Jurkat, Clone E6-1 (cell line): ENCODE measurements around the gene ARHGAP31.
A peak's percentile ranks its signal among the peaks of the same experiment; 100 is the strongest.

Source experiments
- DNase-seq: peaks from one replicate; pipeline ENCODE4 v3.0.0-alpha.2; 2011; ENCODE audit warnings: low read depth, low spot score
- H3K4me3 ChIP-seq: 2 replicates; pipeline ENCODE4 v1.5.1; 2011; ENCODE audit warnings: mild to moderate bottlenecking, low read length, control low read depth, moderate library complexity

Gene ARHGAP31

DNA sequence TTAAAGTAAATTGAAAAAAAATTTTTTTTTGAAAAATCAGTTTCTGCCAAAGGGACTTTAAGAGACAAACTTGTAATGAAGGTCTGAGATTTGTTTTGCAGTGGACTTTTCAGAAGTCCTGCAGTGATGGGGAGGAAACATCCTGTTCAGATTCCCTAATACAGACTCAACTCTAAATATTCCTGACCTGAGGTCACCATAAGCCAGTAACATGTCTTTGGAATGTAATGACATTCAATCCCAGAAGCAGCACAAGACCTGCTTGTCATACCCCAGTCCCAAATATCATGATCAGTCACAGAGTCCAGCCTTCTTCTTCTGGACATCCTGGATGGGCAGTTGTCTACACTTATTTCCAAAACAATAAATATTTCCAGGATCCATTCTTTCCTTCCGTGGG is 115.7 kb downstream of the ARHGAP31 start:
- DNase-seq, result no peak
- no peak overlapping the region for H3K4me3 ChIP-seq

DNA sequence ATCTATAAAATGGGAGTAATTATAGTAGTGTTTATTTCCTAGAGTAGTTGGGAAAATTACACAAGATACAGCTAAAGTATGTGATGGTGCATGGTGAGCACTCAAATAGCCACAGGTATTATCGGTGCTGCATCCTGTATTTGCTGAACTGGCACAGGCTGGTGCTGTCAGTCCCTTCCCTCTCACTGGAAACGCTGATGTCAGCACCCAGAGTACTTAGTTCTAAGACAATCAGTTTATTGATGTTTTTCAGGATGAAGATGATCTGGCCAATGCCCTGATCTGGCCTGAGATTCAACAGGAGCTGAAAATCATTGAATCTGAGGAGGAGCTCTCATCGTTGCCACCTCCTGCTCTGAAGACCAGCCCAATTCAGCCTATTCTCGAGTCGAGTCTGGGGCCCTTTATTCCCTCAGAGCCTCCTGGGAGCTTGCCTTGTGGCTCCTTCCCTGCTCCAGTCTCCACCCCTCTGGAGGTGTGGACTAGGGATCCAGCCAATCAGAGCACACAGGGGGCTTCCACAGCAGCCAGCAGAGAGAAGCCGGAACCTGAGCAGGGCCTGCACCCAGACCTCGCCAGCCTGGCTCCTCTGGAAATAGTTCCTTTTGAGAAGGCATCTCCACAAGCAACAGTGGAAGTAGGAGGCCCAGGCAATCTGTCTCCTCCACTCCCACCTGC is 119.6 kb downstream of the ARHGAP31 start:
- DNase-seq, result no peak
- H3K4me3 ChIP-seq, result no peak overlapping the region

DNA sequence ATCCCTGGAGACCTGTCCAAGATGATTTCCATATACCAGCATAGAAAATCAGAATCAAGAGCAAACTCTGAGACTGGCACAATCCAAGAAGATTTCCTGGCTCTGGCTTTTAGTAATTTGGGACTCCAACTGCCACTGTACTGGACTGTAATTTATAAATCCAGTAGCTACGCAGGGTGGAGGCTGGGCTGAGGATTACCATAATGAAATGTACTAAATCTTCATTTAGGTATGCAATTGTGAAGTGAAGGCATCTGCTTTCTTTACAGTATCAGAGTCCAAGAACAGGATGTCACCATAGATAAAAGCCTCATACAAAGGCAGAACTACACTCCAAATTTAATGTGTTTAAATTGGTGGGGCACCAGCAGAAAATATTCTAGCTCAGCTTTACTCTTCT is 122.7 kb downstream of the ARHGAP31 start:
- DNase-seq, result no peak
- no peak overlapping the region for H3K4me3 ChIP-seq

DNA sequence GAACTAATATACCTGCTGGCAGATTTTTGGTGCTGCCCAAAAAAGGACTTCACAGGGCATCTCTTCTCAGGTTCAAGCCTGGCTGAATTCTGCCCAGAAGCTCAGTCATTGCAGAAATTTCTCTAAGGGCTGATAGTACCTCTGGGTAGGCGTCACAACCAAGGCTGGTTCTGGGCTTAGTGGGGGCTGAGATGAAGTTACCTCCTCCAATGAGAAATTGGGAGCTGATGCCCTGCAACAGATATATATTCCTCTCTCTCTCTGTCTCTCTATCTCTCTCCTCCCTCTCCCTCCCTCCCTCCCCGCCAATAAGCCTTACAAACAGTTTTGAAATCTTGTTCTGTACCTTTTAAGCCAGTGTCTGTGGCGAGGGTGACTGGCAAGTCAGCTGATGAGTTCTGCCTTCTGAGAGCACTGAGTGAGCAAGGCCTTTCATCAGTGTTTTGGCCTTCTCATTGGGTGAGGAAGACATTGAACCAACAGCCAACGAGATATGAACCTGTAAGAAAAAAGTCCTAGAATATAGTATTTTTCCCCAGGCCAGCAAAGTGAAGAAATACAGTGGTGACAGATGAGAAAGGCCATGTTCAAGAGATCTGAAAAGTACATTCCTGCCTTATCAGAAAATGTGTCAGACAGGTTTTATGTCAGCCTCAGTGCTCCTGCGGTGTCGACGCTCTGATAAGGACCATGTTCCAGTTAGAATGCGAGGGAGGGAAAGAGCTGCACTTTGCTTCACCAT is 123.8 kb downstream of the ARHGAP31 start:
- no peak for DNase-seq
- H3K4me3 ChIP-seq, result no peak overlapping the region

DNA sequence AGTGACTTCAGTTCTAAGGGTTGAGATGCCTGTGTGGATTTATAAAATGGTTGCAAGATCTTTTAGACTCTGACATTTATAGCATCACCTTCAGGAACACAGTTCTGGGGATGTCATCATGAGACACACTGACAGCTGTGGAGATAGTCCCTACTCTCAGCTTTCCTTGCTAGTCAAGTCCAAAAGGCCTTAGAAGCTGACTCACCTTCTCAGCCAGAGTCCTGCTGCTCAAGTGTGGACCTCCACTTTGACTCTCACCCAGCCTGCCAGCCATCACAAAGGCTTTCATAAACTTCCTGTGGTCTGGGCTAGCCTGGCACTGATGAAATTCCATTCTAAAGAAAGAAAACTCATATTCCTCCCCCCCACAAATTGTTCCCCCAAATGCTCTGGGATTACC is 124.5 kb downstream of the ARHGAP31 start:
- no peak overlapping the region for H3K4me3 ChIP-seq
- DNase-seq, result no peak

DNA sequence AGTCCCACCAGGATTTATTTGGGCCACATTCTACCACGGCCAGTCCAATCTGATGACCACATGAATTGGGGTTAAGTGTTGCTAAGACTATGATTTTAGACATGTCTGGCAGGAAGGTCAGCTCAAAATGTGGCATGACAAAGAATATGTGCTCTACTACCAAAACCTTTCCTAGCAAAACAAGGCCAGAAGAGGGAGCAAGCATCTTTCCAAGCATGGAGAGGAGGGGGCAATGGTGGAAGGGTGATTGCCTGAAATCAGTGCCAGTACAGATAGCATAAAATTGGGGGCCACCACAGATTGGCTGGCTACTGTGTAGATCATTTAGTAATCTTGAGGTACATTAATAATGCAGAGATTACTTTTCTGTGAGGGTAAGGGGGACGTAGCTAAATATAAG is 126.0 kb downstream of the ARHGAP31 start:
- DNase-seq, result no peak
- H3K4me3 ChIP-seq, result no peak overlapping the region

DNA sequence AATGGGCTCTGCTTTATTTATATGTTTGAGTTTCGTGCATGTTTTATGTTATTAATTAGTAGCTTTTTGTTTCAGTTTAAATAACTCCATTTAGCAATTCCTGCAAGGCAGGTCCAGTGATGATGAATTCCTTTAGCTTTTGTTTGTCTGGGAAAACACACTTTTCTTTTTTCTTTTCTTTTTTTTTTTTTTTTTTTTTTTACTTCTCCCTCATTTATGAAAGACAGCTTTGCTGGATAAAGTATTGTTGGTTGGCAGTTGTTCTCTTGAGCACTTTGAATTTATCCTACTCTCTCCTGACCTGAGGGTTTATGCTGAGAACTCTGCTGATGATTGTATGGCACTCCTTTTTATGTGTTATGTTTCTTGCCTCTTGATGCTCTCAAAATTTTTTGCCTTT is 133.5 kb downstream of the ARHGAP31 start:
- DNase-seq, result no peak
- H3K4me3 ChIP-seq, result no peak overlapping the region

DNA sequence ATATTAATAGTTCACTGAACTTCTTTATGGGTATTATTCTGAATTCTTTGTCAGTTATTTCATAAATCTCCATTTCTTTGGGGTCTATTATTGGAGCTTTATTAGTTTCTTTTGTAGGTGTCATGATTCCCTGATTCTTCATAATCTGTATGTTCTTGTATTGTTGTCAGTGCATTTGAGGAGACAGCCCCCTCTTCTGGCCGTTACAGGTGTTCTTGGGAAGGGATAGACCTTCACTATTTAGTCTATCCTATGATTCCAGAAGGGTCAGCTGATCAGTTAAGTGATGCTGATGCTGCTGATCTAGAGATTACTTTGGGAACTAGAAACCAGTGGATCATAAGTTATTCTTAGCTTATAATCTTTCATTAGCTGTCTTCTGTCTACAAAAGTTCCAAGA is 134.4 kb downstream of the ARHGAP31 start:
- no peak overlapping the region for H3K4me3 ChIP-seq
- no peak for DNase-seq

DNA sequence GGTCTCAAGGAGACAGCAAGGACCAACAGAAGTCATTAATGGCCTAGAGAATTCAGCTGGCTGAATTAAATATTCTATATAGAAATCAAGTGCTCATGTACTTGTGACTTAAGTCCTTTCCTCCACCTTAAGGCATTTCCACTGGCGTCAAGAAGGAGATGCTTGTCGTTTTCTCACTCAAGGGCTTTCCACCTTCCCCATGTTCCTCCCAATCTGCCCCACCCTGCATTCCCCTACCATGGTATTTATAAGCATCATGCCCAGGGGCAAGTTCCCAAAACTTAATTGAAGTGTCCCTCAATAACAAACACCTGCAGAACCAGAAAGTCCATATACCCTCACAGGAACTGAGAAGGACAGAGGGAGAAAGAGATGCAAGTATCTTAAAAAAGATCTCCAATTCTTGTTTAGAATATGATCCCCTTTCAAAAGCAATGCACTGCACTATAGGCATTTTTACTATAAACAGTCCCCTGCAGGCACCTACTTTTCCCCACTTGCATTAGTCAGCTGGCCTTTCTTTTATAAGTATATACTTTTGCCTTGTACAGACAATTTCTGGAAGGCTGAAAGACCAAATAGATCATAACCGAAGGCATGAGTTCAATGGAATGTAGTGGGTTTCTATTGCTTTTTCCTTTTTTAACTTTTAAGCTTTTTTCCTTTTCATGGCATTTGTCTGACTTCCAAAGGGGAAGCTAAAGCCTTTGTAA is 139.6 kb downstream of the ARHGAP31 start:
- DNase-seq, result no peak
- no peak overlapping the region for H3K4me3 ChIP-seq

DNA sequence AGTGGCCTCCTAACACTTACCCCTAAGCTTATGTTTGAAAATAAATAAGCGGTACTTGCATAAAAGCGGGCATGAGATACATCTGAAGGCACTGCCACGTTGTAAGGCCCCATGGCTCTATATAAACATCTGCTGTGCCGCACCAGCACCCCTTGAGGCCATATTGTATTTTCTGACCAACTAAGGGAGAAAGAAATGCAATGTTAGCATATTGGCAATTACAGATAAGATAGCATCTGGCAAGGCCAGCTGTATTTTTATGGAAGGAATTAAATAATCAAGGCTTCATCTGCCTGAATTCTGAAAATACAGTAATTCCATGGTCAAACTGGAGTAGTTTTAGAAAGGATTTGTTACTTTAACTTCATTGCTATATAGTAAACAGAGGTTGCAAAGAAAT is 140.5 kb downstream of the ARHGAP31 start:
- no peak for DNase-seq
- H3K4me3 ChIP-seq, result no peak overlapping the region

DNA sequence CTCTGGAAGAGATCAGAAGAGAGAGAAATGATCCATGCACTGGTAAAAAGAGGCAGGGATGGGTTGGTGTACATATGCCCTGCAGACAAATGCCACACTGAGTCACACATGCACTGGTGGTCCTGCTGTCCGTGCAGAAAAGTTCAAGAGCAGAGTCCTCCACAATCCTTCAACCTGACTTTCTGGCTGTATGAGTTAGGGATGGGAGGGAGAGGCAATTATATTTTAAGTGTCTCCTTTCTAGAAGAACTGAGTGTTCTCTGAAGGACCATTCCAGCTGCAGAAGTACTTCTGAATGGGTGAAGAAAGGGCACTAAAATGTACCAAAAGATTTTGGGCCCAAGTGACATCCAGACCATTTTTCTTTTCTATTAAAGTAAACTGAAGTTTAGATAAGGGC is 142.8 kb downstream of the ARHGAP31 start:
- no peak overlapping the region for H3K4me3 ChIP-seq
- no peak for DNase-seq

DNA sequence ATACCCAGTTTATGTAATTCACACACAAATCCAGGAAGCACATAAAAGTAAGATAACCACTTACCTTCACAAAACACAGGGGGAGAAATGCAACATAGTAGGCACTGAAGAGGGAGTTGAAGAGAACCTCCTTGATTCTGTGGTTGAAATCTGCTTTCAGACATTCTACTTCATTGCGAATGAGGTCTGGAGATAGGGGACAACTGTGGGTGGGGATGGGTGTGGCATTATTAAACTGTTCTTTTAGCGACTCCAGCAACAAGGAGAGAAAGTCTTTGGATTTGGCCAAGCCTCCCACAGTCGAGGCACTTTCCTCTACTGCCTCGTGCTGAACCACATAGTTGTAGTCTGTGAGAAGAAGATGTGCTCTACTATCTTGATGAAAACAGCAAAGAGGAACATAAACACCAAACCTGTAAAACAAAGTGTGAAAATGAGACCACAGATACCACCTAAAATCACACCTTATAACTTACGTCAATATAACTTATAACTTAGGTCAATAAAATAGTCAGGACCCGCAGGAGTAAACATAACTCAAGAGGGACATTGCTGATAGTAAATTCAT is 143.6 kb downstream of the ARHGAP31 start:
- no peak overlapping the region for H3K4me3 ChIP-seq

DNA sequence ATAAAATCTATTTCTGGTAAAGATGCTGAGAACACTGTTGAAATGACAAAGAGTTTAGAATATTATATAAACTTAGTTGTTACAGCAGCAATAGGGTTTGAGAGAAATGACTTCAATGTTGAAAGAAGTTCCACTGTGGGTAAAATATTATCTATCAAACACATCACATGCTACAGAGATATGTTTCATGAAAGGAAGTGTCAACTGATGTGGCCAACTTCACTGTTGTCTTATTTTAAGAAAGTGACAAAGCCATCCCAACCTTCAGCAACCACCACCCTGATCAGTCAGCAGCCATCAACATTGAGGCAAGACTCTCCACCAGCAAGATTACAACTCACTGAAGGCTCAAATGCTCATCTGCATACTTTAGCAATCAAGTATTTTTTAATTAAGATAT is 149.0 kb downstream of the ARHGAP31 start:
- H3K4me3 ChIP-seq, result no peak overlapping the region
- peak; percentile 28 for DNase-seq

More for the DNA sequence above, 143.6 kb downstream of the ARHGAP31 start:
- no peak for DNase-seq

DNA sequence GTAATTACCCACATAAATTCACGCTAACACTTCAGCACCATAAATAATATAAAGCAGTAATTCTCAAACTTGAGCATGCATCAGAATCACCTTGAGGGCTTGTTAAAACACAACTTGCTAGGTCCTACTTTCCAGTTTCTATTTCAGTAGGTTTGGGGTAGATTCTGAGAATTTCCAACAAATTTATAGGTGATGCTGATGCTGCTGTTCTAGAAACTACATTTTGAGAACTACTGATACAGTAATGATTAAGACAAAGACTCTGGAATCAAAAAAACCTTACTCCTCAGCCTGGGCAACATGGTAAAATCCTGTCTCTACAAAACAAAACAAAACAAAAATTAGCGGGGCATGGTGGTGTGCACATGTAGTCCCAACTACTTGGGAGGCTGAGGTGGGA is 150.4 kb downstream of the ARHGAP31 start:
- DNase-seq, result no peak
- H3K4me3 ChIP-seq, result no peak overlapping the region

DNA sequence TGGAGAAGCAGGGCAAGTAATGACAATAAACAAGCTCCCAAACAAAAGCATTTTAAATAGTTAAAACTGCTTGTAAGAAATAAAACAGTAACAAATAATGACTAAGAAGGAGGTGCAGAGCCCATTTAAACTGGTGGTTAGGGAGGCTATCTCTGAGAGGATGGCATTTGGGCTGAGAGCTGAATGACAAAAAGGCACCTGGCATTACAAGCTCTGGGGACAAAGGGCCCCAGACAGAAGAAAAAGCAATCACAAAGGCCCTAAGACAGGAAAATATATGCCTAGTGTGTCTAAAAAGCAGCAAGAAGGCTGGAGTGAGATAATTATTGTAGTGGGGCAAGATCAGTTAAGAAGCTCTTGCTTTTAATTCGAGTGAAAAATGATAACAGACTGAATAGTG is 159.6 kb downstream of the ARHGAP31 start:
- no peak overlapping the region for H3K4me3 ChIP-seq
- DNase-seq, result no peak

DNA sequence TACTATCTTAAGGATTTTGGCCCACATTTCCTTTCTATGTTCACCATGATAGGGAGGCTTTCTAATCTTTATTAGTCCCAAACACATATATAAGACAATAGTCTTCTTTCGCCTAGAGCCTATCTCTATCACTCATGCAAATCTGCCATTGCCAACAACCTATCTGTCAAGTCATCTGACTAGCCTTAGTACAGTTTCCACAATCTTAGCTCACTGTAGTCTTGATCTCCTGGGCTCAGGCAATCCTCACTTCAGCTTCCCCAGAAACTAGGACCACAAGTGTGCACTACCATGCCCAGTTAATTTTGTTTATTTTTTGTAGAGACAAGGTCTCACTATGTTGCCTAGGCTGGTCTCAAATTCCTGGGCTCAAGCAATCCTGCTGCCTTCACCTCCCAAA is 162.3 kb downstream of the ARHGAP31 start:
- DNase-seq, result no peak
- no peak overlapping the region for H3K4me3 ChIP-seq

DNA sequence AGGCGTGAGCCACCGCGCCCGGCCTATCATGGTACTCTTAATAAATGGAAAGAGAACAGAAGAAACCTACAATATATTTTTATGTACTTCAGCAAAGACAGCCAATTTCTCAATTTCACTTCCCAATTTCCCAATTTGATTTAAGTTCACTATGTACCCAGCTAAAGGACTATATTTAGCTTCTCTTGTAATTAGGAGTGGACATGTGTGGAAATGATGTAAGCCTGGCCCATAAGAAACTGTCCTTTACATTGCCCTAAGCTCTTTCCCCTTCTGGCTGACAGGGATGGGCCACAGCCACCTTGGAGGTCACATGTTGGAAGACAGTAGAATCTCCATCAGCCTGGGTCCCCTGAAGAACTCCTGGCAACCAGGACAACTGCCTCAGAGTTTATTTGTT is 163.1 kb downstream of the ARHGAP31 start:
- H3K4me3 ChIP-seq, result no peak overlapping the region
- DNase-seq, result no peak

DNA sequence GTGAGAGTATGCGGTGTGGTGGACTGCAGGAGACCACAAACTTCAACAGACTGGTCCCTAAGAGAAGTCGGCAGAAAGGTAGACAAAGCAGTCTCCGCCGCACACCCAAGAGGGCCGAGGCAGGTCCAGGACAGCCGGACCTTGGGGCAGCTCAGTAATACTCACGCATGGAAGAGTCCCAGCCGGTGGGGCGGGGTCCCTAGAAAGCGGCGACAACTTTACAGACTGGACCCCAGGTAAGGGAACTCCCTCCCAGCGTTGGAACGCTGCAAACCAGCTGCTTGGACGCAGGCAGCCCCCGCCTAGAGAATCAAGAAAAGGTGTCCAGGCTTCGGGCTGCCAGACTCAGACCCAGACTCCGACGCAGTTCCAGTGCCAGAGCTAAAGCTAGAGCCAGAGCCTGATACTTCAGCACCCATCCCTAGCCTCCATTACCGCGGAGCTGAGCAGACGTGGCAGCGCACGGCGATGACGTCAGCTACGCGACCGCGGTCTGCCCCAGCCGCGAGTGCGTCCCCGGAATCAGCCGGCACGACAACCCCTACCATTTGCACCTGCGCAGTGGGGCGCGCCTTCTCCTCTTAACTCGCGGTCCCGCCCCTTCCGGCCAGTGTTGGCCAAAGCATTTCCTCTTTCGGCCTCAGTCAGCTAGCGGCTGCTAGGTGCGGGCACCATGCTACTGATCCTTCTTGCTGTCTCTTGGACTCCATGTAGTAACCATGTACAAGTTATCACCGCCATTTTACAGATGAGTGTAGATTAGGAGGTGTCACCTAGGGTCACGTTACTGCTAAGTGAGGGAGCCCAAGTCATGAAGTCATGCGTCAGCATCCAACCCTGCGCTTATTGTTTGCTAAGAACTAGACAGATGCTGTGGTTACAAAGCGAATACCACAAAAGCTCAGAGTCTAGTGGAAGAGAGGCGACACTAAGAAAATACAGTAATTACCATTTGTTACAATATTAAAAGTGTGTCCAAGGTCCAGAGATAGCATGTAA is 169.3 kb downstream of the ARHGAP31 start, which contains the start of gene TMEM39A:
Gene TMEM39A (minus strand): TSS at position 445 of the 999 bp plus-strand sequence. CDS start 1,541 bp downstream, outside the sequence.
- peak within 1 kb of the TSS; percentile 91 for H3K4me3 ChIP-seq
- DNase-seq, result peak; percentile 94

DNA sequence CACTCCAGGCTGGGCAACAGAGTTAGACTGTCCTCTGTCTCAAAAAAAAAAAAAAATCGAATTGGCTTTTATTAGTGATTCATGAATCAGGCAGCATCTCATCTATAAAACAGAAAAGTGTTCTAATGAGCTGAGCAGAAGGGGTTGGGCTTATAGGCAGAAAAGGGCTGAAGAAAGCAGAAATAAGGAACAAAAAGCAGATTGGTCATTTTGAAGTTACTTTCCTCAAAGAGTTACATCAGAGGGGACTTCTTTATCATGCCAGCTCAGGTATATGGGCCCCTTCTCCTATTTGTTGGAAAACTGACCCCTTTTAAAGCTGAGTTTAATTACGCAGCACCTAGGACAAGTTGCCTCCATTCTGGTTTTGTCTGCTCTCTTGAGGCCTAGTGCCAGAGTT is 173.9 kb downstream of the ARHGAP31 start:
- peak overlapping the region; percentile 92 for H3K4me3 ChIP-seq
- DNase-seq, result no peak
